IMR-90 (cell line): ENCODE data around the gene BET1.

Experiments used
- BHLHE40 ChIP-seq: fragments of 150-350 bp; IDR thresholded peaks from 2 replicates; pipeline ENCODE4 v1.6.1; 2016; ENCODE audit warnings: mild to moderate bottlenecking, low read depth, low read length
- CHD1 ChIP-seq: IDR thresholded peaks from 2 replicates; pipeline ENCODE4 v1.6.1; 2012; ENCODE audit warnings: low read depth, low read length, improper control_type of control experiment
- CTCF ChIP-seq: conservative IDR thresholded peaks from 2 replicates; pipeline ENCODE4 v1.5.1; 2012; ENCODE audit warnings: mild to moderate bottlenecking, low read depth, low read length, improper control_type of control experiment
- ELK1 ChIP-seq: fragments of 150-350 bp; IDR thresholded peaks from 2 replicates; pipeline ENCODE4 v1.6.1; 2016; ENCODE audit warnings: low read depth, mild to moderate bottlenecking, low read length, moderate library complexity, borderline replicate concordance
- MAFK ChIP-seq: IDR thresholded peaks from 2 replicates; pipeline ENCODE4 v1.6.1; 2012; ENCODE audit warnings: low read depth, low read length, improper control_type of control experiment
- MAZ ChIP-seq: IDR thresholded peaks from 2 replicates; pipeline ENCODE4 v1.6.1; 2012; ENCODE audit warnings: low read depth, mild to moderate bottlenecking, low read length, improper control_type of control experiment, moderate library complexity, borderline replicate concordance
- MXI1 ChIP-seq: IDR thresholded peaks from 2 replicates; pipeline ENCODE4 v1.6.1; 2012; ENCODE audit warnings: low read depth, mild to moderate bottlenecking, low read length, moderate library complexity, borderline replicate concordance
- POLR2A ChIP-seq: IDR thresholded peaks from 2 replicates; pipeline ENCODE4 v1.6.1; 2012; ENCODE audit warnings: mild to moderate bottlenecking, low read depth, low read length
- USF2 ChIP-seq: fragments of 150-350 bp; IDR thresholded peaks from 2 replicates; pipeline ENCODE4 v1.6.1; 2017; ENCODE audit warnings: mild to moderate bottlenecking, antibody characterized with exemption, low read length, low read depth

- TF ChIP-seq MAZ (no peak), POLR2A (no peak), CTCF (no peak), ELK1 (no peak), MAFK (no peak), MXI1 (no peak), USF2 (no peak), BHLHE40 (no peak), CHD1 (no peak)
Observed at GRCh38 chr7:93992421-93993110, 11.6 kb downstream of the BET1 start.
